Endothelial cell of umbilical vein (primary cell): ENCODE measurements around the gene PAK2. TPM values are rescaled to one million over a fixed set of nuclear protein-coding genes. Genes with fewer than 3 reads are reported as not detected.

Source experiments
- BruUV-seq: library from RNA; stranded (reverse); fragments of 400-500 nt; replicated peaks from 2 replicates; lab custom pipeline; 2021; lab: Mats Ljungman, UMichigan
- CTCF ChIA-PET: fragments of 300-600, 350-600 bp; sonication (Branson Sonifier 250); formaldehyde crosslinking; loops from one replicate; lab custom pipeline; 2021; ENCODE audit warnings: antibody characterized with exemption, inconsistent platforms; lab: Charles Lee
- POLR2A ChIA-PET: fragments of 300-600, 350-600 bp; sonication (Branson Sonifier 250); formaldehyde crosslinking; loops from one replicate; lab custom pipeline; 2021; ENCODE audit warnings: antibody characterized with exemption, inconsistent platforms; lab: Charles Lee
- DNase-seq: peaks from one replicate; pipeline ENCODE4 v3.0.0-alpha.2; 2011; ENCODE audit warnings: low read depth, low spot score
- FAIRE-seq: peaks from 2 replicates; lab custom pipeline; 2011; peaks lifted over from hg19 to GRCh38; lab: Jason Lieb, UNC
- H2AFZ ChIP-seq: 2 replicates; pipeline ENCODE4 v1.6.0; 2012; ENCODE audit warnings: low read depth, low read length, control low read depth, inconsistent platforms
- H3K27ac ChIP-seq: 2 replicates; pipeline ENCODE4 v1.5.1; 2011; ENCODE audit warnings: low read depth, mild to moderate bottlenecking, control low read depth, low read length, moderate library complexity; ENCODE audit not compliant: insufficient read depth
- H3K27me3 ChIP-seq, 2 experiments: 2 replicates each; pipeline versions ENCODE4 v1.6.0 to v1.6.1; 2011; ENCODE audit warnings: low read length in 2 of 2, mixed read lengths in 1 of 2; ENCODE audit not compliant: control insufficient read depth in 2 of 2, insufficient read depth in 2 of 2
- H3K36me3 ChIP-seq, 2 experiments: 2 replicates in 1 of 2; 3 replicates in 1 of 2; pipeline ENCODE4 v1.5.1; 2011; ENCODE audit warnings: low read length in 2 of 2, mild to moderate bottlenecking in 1 of 2, moderate library complexity in 1 of 2; ENCODE audit not compliant: control insufficient read depth in 2 of 2, insufficient read depth in 2 of 2; ENCODE audit errors: extremely low read depth in 1 of 2
- H3K4me1 ChIP-seq: 3 replicates; pipeline ENCODE4 v1.5.1; 2011; ENCODE audit warnings: mild to moderate bottlenecking, low read length; ENCODE audit not compliant: control insufficient read depth, insufficient read depth; ENCODE audit errors: extremely low read depth
- H3K4me2 ChIP-seq: 2 replicates; pipeline ENCODE4 v1.6.1; 2011; ENCODE audit warnings: low read length, control low read depth, mixed read lengths; ENCODE audit not compliant: insufficient read depth
- H3K4me3 ChIP-seq, 3 experiments: fragments of 200-600 bp in 1 of 3; sonication (generic), shearing (Covaris generic) in 1 of 3; replicated peaks in 1 of 3; 2 replicates each; pipeline ENCODE4 v1.5.1; 2011 to 2016; ENCODE audit warnings: control low read depth in 3 of 3, low read length in 3 of 3, mild to moderate bottlenecking in 2 of 3, inconsistent platforms in 1 of 3, low read depth in 1 of 3, moderate library complexity in 1 of 3; ENCODE audit not compliant: insufficient read depth in 1 of 3
- H3K79me2 ChIP-seq: 2 replicates; pipeline ENCODE4 v1.6.0; 2012; ENCODE audit warnings: low read length, inconsistent platforms; ENCODE audit not compliant: control insufficient read depth, insufficient read depth
- H3K9ac ChIP-seq: replicated peaks from 2 replicates; pipeline ENCODE3; 2011; ENCODE audit warnings: low read length, control low read depth; ENCODE audit not compliant: insufficient read depth; ENCODE audit errors: extremely low read depth
- H3K9me1 ChIP-seq: replicated peaks from 3 replicates; pipeline ENCODE4 v1.6.0; 2011; ENCODE audit warnings: mild to moderate bottlenecking, low read length; ENCODE audit not compliant: control insufficient read depth, insufficient read depth; ENCODE audit errors: extremely low read depth
- H3K9me3 ChIP-seq: replicated peaks from 2 replicates; pipeline ENCODE4 v1.5.1; 2012; ENCODE audit warnings: low read length, inconsistent platforms; ENCODE audit not compliant: control insufficient read depth, insufficient read depth
- H4K20me1 ChIP-seq: replicated peaks from 2 replicates; pipeline ENCODE3; 2011; ENCODE audit warnings: mild to moderate bottlenecking, low read length; ENCODE audit not compliant: control insufficient read depth, insufficient read depth; ENCODE audit errors: extremely low read depth
- EZH2 ChIP-seq: IDR thresholded peaks from 2 replicates; pipeline ENCODE4 v1.6.1; 2012; ENCODE audit warnings: borderline replicate concordance, low read depth, mild to moderate bottlenecking, moderate library complexity, low read length, inconsistent platforms; ENCODE audit not compliant: severe bottlenecking
- FOS ChIP-seq: IDR thresholded peaks from 2 replicates; pipeline ENCODE4 v1.6.1; 2011; ENCODE audit warnings: mild to moderate bottlenecking, low read length, moderate library complexity, borderline replicate concordance; ENCODE audit not compliant: insufficient read depth
- GATA2 ChIP-seq: IDR thresholded peaks from 2 replicates; pipeline ENCODE4 v1.7.0; 2011; ENCODE audit warnings: low read depth, mild to moderate bottlenecking, moderate library complexity, mixed read lengths, low read length; ENCODE audit not compliant: insufficient read length, insufficient read depth
- JUN ChIP-seq: IDR thresholded peaks from 2 replicates; pipeline ENCODE4 v1.6.1; 2011; ENCODE audit warnings: borderline replicate concordance, low read depth; ENCODE audit not compliant: insufficient read length, insufficient read depth
- MYC ChIP-seq: IDR thresholded peaks from one replicate; pipeline ENCODE4 v1.6.1; 2011; ENCODE audit warnings: mild to moderate bottlenecking, low read depth, low read length
- POLR2A ChIP-seq: IDR thresholded peaks from 2 replicates; pipeline ENCODE4 v1.6.1; 2012; ENCODE audit warnings: low read depth, mild to moderate bottlenecking, control low read depth, low read length
- POLR2AphosphoS5 ChIP-seq: IDR thresholded peaks from 2 replicates; pipeline ENCODE4 v1.6.1; 2012; ENCODE audit warnings: low read depth, mild to moderate bottlenecking, control low read depth, low read length, moderate library complexity; ENCODE audit not compliant: insufficient read depth
- dilution Hi-C: fragments of 300-500 bp; cut with MboI; formaldehyde crosslinking; loops from one replicate; pipeline ENCODE4 v1.15.0; 2019; ENCODE audit warnings: low sequenced_read_pairs; ENCODE audit not compliant: extremely low pct_ligation_motif_present
- intact Hi-C: fragments of 100-400 bp; cut with micrococcal nuclease; formaldehyde crosslinking; loops from one replicate; pipeline ENCODE4 v1.10.0; 2022
- polyA plus RNA-seq, 4 experiments: library from polyadenylated mRNA; depleted of rRNA in 3 of 4; stranded (reverse) in 3 of 4; unstranded in 1 of 4; fragments of >200 nt; gene quantifications; 2 replicates each; pipeline versions ENCODE4 v1.2.1 to v1.2.3, GENCODE V29; 2011 to 2012; ENCODE audit warnings: missing spikeins in 1 of 4
- total RNA-seq: library from RNA; stranded (reverse); gene quantifications from 2 replicates; pipeline ENCODE4 v1.2.3, GENCODE V29; 2021
- TF ChIP-seq, protein P1 (sequence below): IDR thresholded peaks from 2 replicates; pipeline ENCODE4 v1.6.1; 2011; ENCODE audit not compliant: insufficient read depth, insufficient read length
- TF ChIP-seq, protein P2 (sequence below), 2 donors: IDR thresholded peaks; 1 replicate in 1 of 2; 2 replicates in 1 of 2; pipeline ENCODE4 v1.5.1; 2011; ENCODE audit warnings: low read length in 2 of 2, mild to moderate bottlenecking in 2 of 2, moderate library complexity in 2 of 2, control low read depth in 1 of 2, inconsistent platforms in 1 of 2, low read depth in 1 of 2; ENCODE audit not compliant: insufficient read depth in 1 of 2; ENCODE audit errors: extremely low read depth in 1 of 2

Gene PAK2
- total and polyA plus RNA-seq, 2 donors (not counting 3 experiments of a cell fraction or from before 2014, with no cell fraction given), result 22.6 to 98.9 TPM

DNA sequence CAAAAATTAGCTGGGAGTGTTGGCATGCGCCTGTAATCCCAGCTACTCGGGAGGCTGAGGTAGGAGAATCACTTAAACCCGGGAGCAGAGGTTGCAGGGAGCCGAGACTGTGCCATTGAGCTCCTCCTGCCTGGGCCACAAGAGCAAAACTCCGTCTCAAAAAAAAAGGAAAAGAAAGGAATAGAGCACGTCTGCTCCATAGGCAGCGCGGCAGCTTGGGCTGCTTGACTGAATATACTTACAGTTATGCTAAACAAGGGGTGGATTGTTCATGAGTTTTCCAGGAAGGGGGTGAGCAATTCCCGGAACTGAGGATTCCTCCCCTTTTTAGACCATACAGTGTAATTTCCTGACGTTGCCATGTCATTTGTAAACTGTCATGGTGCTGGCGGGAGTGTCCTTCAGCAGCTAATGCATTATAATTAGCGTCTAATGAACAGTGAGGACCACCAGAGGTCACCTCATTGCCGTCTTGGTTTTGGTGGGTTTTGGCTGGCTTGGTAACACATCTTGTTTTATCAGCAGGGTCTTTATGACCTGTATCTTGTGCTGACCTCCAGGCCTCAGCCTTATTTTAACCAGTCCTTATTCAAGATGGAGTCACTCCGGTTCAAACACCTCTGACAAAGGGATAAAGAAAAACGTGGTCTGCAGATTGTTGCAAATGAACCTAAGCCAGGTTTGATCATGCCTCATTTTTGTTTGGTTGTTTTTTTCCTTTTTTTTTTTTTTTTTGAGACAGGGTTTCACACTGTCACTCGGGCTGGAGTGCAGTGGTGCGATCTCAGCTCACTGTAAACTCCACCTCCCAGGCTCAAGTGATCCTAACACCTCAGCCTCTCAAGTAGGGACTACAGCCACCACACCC, 103.1 kb downstream of the PAK2 start:
- dilution Hi-C loops (no loop called here), intact Hi-C loops (no loop called here)
- Histone ChIP-seq H3K36me3 (no peaks in the 10 kb centered on the region), H4K20me1 (no peaks in the 10 kb centered on the region), H3K4me3 (no peak overlapping the region), H3K9ac (no peak overlapping the region), H3K27ac (no peak overlapping the region), H3K4me1 (no peaks in the 10 kb centered on the region), H3K4me2 (no peak overlapping the region), H3K9me1 (no peaks in the 10 kb centered on the region), H3K27me3 (no peaks in the 10 kb centered on the region), H3K9me3 (no peaks in the 10 kb centered on the region), H3K79me2 (no peaks in the 10 kb centered on the region), H2AFZ (no peak overlapping the region)
- no peak for TF ChIP-seq MYC
- TF ChIP-seq EZH2, result no peak
- TF ChIP-seq, protein P1, sequence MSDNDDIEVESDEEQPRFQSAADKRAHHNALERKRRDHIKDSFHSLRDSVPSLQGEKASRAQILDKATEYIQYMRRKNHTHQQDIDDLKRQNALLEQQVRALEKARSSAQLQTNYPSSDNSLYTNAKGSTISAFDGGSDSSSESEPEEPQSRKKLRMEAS, result no peak
- no peak for TF ChIP-seq POLR2A
- TF ChIP-seq FOS, result no peak
- no peak for TF ChIP-seq GATA2
- TF ChIP-seq POLR2AphosphoS5, result no peak
- no peak for TF ChIP-seq JUN
- TF ChIP-seq, protein P2, sequence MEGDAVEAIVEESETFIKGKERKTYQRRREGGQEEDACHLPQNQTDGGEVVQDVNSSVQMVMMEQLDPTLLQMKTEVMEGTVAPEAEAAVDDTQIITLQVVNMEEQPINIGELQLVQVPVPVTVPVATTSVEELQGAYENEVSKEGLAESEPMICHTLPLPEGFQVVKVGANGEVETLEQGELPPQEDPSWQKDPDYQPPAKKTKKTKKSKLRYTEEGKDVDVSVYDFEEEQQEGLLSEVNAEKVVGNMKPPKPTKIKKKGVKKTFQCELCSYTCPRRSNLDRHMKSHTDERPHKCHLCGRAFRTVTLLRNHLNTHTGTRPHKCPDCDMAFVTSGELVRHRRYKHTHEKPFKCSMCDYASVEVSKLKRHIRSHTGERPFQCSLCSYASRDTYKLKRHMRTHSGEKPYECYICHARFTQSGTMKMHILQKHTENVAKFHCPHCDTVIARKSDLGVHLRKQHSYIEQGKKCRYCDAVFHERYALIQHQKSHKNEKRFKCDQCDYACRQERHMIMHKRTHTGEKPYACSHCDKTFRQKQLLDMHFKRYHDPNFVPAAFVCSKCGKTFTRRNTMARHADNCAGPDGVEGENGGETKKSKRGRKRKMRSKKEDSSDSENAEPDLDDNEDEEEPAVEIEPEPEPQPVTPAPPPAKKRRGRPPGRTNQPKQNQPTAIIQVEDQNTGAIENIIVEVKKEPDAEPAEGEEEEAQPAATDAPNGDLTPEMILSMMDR (IDR thresholded peaks at IDR 0.05; ENCODE audit: extremely low read depth in 1 of 2, insufficient read depth in 1 of 2, low read depth in 1 of 2, low read length in 2 of 2), result no peak
- ChIA-PET POLR2A (no interaction called here), CTCF (interaction anchor here (1.1 kb wide), 2 partner anchors 12 to 127 kb away, joined by 3 to 4 read pairs; no protein-coding TSS in a partner anchor)
- DNase-seq (no peak), FAIRE-seq (no peak)
- BruUV-seq, result no TSS peak
